Transverse colon (tissue), 4 donors: ENCODE data around the gene TCAIM.

Experiments used
- CTCF ChIP-seq, 5 experiments: fragments of 200-600 bp in 3 of 5; fragments of 450-650 bp in 2 of 5; sonication (generic) in 3 of 5; IDR thresholded peaks; 1 replicate in 2 of 5; 2 replicates in 3 of 5; pipeline ENCODE4 v1.5.1; 2016 to 2017; ENCODE audit warnings: antibody characterized with exemption in 5 of 5, inconsistent platforms in 3 of 5, mild to moderate bottlenecking in 2 of 5, moderate library complexity in 1 of 5
- POLR2A ChIP-seq: fragments of 450-650 bp; IDR thresholded peaks from one replicate; pipeline ENCODE4 v1.6.1; 2016; ENCODE audit warnings: antibody characterized with exemption, mild to moderate bottlenecking, moderate library complexity
- POLR2AphosphoS5 ChIP-seq, 3 donors: sonication (generic); formaldehyde crosslinking; IDR thresholded peaks; one replicate each; pipeline ENCODE4 v1.6.1; 2016; ENCODE audit warnings: antibody characterized with exemption in 3 of 3

DNA sequence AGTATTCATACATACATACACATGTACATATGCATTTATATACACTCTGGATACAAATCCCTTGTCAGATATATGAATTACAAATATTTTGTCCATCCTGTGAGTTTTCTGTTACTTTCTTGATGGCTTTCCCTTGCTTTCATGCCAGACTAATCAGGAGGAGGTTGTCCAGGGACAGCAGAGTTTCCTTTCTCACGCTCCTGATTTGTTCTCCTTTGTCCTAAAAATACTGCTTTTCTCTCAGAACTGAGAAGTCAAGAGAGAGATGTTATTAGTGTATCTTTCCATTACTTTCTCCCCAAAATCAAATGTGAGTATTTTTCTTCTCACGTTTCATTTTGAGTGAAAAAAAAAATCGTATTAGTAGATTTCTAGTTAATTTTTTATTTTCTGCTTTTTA, 12.1 kb upstream of the TCAIM start:
- TF ChIP-seq POLR2A (no peak), CTCF (IDR thresholded peaks at IDR 0.05) (no peak), POLR2AphosphoS5 (IDR thresholded peaks at IDR 0.05) (no peak)
